ENCODE measurements around the gene ANKRD52. TPM values are rescaled to one million over a fixed set of nuclear protein-coding genes. Genes with fewer than 3 reads are reported as not detected.

ANKRD52 gene
- 68.0 and 69.0 TPM in 2 replicates for total RNA-seq

DNA sequence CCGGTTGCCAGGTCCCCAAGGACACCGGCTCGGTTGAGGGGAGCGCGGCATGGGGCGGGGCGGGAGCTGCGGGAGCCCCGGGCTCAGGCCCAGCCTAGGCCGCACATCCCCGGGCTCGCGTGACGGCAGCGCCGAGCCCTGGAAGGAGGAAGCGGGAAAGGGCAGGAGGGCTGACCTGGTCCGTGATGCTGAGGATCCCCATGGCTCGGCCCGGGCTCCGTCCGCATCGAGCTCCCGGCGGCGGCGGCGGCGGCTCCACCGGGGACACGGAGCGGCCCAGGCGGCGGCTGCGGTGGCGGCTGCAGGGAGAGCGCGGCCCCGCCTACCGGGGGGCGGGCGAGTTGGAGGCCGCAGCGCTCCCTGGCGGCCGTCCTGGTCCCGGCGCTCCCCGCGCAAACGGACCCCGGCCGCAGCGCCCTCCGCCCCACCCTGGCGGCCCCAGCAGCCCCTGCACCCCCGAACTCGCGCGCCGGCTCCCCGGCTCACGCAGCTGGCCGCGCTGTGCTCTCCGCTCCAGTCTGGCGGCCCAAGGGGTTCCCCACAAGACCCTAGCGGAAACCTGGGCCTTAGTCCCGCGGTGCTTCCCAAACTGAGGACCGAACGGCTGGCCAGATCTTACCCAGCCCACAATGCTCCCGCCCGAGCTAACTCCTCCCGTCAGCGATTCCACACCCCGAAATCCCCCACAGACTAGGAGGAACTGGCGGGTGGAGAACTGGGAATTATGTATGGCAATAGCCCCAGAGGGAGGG, at the start of gene ANKRD52:
ANKRD52 (minus strand) TSS at position 317 of the 752 bp plus-strand sequence; CDS start at position 202, 115 bp downstream.
- Mint-ChIP-seq H3K27me3 (no peaks in the 10 kb centered on the region), H3K27ac (peak within 1 kb of the TSS; percentile 84), H3K4me1 (peaks cover 17% of the 10 kb centered on the region), H3K36me3 (ENCODE audit: low read depth) (peaks cover 21% of the 10 kb centered on the region), H3K4me3 (peak within 1 kb of the TSS; percentile 96), H3K9me3 (no peaks in the 10 kb centered on the region)
- peak; percentile 96 for DNase-seq
- intact Hi-C loops (cut with micrococcal nuclease), result loop anchor here (1.0 to 2.0 kb wide), 4 partner anchors 8 to 139 kb away; partner anchors contain the start of genes COQ10A, NABP2 and ZC3H10

DNA sequence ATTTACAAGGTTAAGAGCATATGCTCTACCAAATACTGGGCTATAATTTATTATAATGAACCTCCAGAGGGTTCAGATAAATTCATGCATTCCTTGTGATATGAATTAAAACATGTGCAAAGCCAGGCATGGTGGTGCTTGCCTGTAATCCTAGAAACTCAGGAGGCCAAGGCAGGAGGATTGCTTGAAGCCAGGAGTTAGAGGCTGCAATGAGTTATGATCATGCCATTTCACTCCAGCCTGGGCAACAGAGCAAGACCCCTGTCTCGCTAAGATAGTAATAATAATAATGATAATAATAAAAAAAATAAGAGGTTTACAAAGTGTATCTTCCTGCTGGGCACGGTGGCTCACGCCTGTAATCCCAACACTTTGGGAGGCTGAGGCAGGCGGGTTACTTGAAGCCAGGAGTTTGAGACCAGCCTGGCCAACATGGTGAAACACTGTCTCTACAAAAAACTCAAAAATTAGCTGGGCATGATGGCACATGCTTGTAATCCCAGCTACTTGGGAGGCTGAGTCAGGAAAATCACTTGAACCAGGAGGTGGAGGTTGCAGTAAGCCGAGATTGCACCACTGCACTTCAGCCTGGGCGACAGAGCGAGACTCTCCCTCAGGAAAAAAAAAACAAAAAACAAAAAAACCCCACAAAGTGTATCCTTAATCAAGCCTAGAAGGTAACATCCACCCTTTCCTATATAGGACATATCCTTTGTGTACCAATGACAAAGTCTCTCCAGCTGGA, 49.2 kb upstream of the ANKRD52 start:
- intact Hi-C loops (cut with micrococcal nuclease), result no loop called here
- H3K4me3 Mint-ChIP-seq, result no peak overlapping the region
- peaks cover 33% of the 10 kb centered on the region for H3K36me3 Mint-ChIP-seq (ENCODE audit: low read depth)
- H3K27me3 Mint-ChIP-seq, result no peaks in the 10 kb centered on the region
- H3K9me3 Mint-ChIP-seq, result no peaks in the 10 kb centered on the region
- H3K27ac Mint-ChIP-seq, result no peak overlapping the region
- H3K4me1 Mint-ChIP-seq, result peaks cover under 1% of the 10 kb centered on the region
- DNase-seq, result no peak

DNA sequence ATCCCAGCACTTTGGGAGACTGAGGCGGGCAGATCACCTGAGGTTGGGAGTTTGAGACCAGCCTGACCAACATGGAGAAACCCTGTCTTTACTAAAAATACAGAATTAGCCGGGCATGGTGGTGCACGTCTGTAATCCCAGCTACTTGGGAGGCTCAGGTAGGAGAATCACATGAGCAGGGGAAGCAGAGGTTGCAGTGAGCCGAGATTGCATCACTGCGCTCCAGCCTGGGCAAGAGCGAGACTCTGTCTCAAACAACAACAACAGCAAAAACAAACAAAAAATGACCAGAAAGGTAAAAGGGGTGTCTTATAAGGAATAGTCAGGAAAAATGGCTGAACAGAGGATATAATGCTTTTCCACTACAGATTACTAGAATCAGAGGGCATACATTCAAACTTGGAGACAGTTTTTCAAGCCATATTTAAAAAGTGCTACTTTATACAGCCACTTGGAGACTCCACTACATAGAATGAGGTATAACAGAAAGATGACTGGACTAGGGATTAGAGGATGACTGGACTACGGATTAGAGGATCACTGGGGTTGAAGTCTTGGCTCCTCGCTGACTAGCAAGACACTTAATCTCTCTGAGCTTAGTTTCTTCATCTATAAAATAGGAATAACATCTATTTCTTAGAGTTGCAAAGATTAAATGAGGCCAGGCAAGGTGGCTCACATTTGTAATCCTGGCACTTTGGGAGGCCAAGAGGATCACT, 46.8 kb upstream of the ANKRD52 start:
- H3K36me3 Mint-ChIP-seq (ENCODE audit: low read depth), result peaks cover 23% of the 10 kb centered on the region
- intact Hi-C loops (cut with micrococcal nuclease), result no loop called here
- H3K4me3 Mint-ChIP-seq, result no peak overlapping the region
- H3K27ac Mint-ChIP-seq, result peak overlapping the region; percentile 21
- H3K4me1 Mint-ChIP-seq, result peaks cover 17% of the 10 kb centered on the region
- no peak for DNase-seq
- no peaks in the 10 kb centered on the region for H3K27me3 Mint-ChIP-seq
- H3K9me3 Mint-ChIP-seq, result no peaks in the 10 kb centered on the region

DNA sequence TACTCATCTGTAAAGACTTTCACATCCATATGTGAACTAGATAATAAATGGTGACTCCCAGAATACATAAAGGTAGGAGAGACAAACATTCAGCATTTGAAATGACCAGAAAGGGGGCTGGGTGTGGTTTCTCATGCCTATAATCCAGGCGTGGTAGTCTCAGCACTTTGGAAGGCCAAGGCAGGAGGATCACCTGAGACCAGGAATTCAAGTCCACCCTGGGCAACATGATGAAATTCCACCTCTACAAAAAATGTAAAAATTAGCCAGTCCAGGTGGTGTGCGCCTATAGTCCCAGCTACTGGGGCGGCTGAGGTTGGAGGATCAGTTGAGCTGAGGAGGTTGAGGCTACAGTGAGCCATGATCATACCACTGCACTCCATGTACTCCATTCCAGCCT, 46.1 kb upstream of the ANKRD52 start:
- H3K9me3 Mint-ChIP-seq, result no peaks in the 10 kb centered on the region
- peaks cover 17% of the 10 kb centered on the region for H3K4me1 Mint-ChIP-seq

DNA sequence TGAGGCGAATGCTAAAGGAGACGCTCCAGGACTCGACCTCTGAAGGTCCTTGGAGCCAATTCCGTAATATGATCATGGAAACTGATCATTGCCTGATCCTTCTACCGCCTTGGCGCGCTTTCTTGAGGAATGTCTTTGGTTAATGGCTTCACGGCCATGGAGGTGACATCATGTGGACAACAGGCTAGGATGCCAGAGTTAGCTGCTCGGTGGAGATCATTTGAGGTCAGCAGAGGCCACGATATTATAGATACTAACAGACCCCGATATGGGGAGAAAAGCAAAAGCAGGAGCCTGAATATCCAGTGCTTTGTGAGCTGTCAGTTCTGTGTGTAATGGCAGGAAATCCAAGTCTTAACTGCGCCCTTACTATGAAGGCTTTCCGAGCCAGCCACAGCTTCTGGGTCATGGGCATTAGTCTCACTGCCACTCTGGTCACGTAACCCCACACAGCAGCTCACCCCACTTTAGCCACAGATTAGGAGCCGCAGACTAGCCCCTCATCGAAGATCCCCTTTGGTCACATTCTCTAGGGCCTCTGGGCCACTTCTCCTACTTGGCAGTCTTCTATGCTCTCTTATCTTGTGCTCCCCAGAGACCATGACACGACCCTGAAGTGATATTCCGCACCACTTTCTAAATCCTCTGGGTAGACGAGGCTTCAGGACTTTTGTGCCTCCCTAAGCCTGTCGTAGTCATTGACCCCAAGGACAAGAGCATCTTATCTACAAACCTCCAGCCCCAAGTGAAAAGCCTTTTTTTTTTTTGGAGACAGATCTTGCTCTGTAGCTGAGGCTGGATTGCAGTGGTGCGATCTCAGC, 42.7 kb upstream of the ANKRD52 start:
- peaks cover 30% of the 10 kb centered on the region for H3K36me3 Mint-ChIP-seq (ENCODE audit: low read depth)
- no peaks in the 10 kb centered on the region for H3K27me3 Mint-ChIP-seq
- no peaks in the 10 kb centered on the region for H3K9me3 Mint-ChIP-seq
- peak overlapping the region; percentile 97 for H3K27ac Mint-ChIP-seq
- DNase-seq, result no peak
- H3K4me1 Mint-ChIP-seq, result peaks cover 39% of the 10 kb centered on the region
- H3K4me3 Mint-ChIP-seq, result peak overlapping the region; percentile 99
- intact Hi-C loops (cut with micrococcal nuclease), result loop anchor here (1.0 to 2.0 kb wide), 9 partner anchors 15 to 484 kb away; partner anchors contain the start of genes COQ10A, IL23A, PAN2 and SARNP

More for the DNA sequence above, 46.1 kb upstream of the ANKRD52 start:
- no peak for DNase-seq
- intact Hi-C loops (cut with micrococcal nuclease), result no loop called here
- Mint-ChIP-seq H3K27ac (no peak overlapping the region), H3K27me3 (no peaks in the 10 kb centered on the region), H3K36me3 (ENCODE audit: low read depth) (peaks cover 19% of the 10 kb centered on the region), H3K4me3 (no peak overlapping the region)

DNA sequence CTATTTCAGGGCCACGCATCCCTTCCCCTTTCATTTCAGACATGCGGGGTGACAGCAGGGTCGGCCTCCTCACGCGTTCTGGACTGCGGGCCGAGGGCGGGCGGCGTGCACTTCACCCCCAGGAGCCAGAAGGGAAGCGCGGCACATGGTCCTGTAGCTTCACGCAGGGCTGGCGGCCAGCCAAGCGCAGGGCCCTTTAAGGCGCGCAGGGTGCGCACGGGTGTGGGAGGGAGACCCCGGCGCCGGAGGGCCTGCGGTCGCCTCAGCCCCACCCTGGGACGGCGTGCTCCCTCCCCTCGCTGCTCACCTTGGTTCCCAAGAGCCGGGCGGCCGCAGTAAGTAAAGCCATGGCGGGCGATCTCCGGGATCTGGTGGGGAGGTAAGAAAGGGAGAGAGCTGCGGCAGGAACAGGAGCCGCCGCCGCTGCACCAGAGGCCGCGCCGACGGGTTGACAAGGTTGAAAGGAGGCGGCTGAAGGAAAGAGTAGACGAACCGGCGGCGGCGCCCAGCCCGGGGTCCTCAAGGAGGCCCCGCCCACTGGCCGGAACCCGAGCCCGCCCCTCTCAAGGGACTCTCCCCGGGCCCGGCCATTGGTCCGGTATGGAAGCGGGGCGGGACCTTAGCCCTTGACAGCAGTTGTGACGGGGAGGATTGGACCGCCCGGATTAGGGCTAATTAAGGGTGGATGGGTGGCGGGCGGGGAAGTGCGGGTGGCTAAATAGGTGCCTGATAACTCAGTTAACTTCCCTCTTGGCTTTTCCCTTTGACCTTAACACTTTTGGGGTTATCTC, 41.9 kb upstream of the ANKRD52 start, which contains the start of gene CS:
CS (minus strand) TSS at position 478 of the 791 bp plus-strand sequence; CDS start at position 349, 129 bp downstream.
- Mint-ChIP-seq H3K36me3 (ENCODE audit: low read depth) (peaks cover 28% of the 10 kb centered on the region), H3K27me3 (no peaks in the 10 kb centered on the region), H3K4me3 (peak within 1 kb of the TSS; percentile 99), H3K9me3 (no peaks in the 10 kb centered on the region), H3K4me1 (peaks cover 39% of the 10 kb centered on the region), H3K27ac (peak within 1 kb of the TSS; percentile 97)
- intact Hi-C loops (cut with micrococcal nuclease), result loop anchor here (1.0 to 2.0 kb wide), 9 partner anchors 16 to 483 kb away; partner anchors contain the start of genes COQ10A, IL23A, PAN2 and SARNP
- DNase-seq, result peak; percentile 99

DNA sequence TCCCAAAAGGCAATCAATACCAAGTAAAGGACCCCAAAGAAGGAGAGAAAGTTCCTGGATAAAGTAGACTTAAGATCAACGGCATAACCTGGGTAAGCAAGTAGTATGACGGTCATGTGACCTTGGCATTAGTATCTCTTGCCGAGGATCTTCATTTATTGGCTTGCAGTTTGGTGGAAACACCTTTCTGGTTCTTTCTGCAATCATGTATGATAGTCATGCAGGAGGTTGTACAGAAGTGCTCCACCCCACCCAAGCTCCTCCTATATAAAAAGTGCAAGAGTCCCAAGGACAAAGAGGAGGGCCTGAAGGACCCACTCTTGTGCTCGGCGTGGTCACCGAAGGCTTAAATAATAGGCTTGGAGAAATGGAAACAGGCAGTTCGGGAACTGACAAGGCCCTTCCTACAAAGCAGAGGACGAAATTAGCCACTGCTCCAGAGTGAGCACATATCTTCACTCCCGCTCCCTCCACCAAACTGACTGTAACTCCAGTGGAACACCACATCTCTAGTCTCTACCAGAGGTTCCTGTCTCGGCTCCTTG, 41.2 kb upstream of the ANKRD52 start:
- peak; percentile 81 for DNase-seq
- peaks cover 39% of the 10 kb centered on the region for H3K4me1 Mint-ChIP-seq
- intact Hi-C loops (cut with micrococcal nuclease), result no loop called here

DNA sequence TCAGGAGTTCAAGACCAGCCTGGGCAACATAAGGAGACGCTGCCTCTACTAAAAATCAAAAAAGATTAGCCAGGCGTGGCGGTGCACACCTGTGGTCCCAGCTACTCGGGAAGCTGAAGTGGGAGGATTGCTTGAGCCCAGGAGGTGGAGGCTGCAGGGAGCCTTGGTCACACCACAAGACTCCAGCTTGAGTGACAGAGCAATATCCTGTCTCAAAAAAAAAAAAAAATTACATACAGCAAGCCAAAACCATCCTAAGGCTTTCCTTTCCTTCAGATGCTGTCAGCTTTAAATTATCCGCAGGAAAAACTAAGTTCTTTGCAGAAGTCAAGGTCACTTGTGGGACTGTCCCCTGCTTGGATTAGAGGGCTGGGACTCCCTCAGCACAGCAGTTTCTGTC, 40.6 kb upstream of the ANKRD52 start:
- Mint-ChIP-seq H3K27me3 (no peaks in the 10 kb centered on the region), H3K9me3 (no peaks in the 10 kb centered on the region), H3K4me1 (peaks cover 39% of the 10 kb centered on the region), H3K27ac (peak overlapping the region; percentile 97), H3K4me3 (peak overlapping the region; percentile 99), H3K36me3 (ENCODE audit: low read depth) (peaks cover 31% of the 10 kb centered on the region)
- intact Hi-C loops (cut with micrococcal nuclease), result no loop called here
- no peak for DNase-seq

More for the DNA sequence above, 41.2 kb upstream of the ANKRD52 start:
- Mint-ChIP-seq H3K36me3 (ENCODE audit: low read depth) (peaks cover 28% of the 10 kb centered on the region), H3K27ac (peak overlapping the region; percentile 97), H3K9me3 (no peaks in the 10 kb centered on the region), H3K4me3 (peak overlapping the region; percentile 99), H3K27me3 (no peaks in the 10 kb centered on the region)

DNA sequence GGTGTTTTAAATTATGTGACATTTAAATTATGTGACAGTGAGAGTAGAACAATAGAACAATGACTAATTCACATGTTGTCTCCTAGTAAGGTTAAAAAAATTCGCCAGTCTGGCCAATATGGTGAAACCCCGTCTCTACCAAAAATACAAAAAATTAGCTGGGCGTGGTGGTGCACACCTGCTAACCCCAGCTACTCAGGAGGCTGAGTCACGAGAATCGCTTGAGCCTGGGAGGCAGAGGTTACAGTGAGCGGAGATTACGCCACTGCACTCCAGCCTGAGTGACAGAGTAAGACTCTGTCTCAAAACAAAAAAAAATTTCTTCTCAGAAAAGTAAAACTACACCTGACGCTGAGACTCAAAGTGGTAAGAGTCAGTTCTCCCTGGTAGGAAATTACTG, 39.2 kb upstream of the ANKRD52 start:
- no peak for DNase-seq
- Mint-ChIP-seq H3K27me3 (no peaks in the 10 kb centered on the region), H3K36me3 (ENCODE audit: low read depth) (peaks cover 35% of the 10 kb centered on the region), H3K4me1 (peaks cover 41% of the 10 kb centered on the region), H3K4me3 (peak overlapping the region; percentile 99), H3K27ac (no peak overlapping the region), H3K9me3 (no peaks in the 10 kb centered on the region)
- intact Hi-C loops (cut with micrococcal nuclease), result no loop called here

DNA sequence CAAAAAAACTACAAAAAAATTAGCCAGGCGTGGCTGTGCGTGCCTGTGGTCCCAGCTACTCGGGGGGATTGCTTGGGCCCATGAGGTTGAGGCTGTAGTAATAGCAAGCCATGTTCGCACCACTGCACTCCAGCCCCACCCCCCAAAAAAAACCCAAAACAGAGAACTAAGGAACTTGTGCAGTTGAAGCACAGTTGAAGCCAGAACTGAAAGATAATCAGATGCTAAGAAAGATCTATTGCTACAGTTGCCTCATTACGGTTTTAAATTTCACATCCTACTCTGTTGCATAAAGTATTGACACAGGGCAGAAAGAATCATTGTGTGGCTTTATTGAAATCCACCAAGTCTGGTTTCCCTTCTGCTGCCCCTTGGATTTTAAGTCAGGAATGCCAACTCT, 38.1 kb upstream of the ANKRD52 start:
- Mint-ChIP-seq H3K9me3 (no peaks in the 10 kb centered on the region), H3K27me3 (no peaks in the 10 kb centered on the region), H3K36me3 (ENCODE audit: low read depth) (peaks cover 37% of the 10 kb centered on the region), H3K4me3 (no peak overlapping the region), H3K4me1 (peaks cover 36% of the 10 kb centered on the region), H3K27ac (no peak overlapping the region)
- DNase-seq, result no peak
- intact Hi-C loops (cut with micrococcal nuclease), result no loop called here

DNA sequence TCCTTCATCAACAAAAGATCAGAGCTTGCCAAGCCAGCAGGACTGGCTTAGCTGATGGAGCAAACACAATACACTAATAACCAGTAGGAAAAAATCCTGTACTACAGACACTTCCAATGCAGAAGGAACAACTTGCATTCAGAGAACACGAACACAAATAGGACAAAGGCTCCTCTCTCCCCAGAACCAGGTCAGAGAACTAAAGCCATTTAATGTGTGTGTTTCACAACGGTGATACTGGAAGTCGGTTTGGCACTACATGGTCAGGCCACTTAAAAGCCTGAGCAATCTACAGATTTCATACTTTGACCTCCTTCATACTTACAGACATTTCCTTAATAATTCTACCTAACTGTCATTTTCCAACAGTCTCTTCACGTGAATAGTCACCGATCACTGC, 35.6 kb upstream of the ANKRD52 start:
- no peak overlapping the region for H3K27ac Mint-ChIP-seq
- H3K9me3 Mint-ChIP-seq, result no peaks in the 10 kb centered on the region
- peaks cover 38% of the 10 kb centered on the region for H3K4me1 Mint-ChIP-seq
- peaks cover 47% of the 10 kb centered on the region for H3K36me3 Mint-ChIP-seq (ENCODE audit: low read depth)
- no peaks in the 10 kb centered on the region for H3K27me3 Mint-ChIP-seq
- H3K4me3 Mint-ChIP-seq, result no peak overlapping the region
- intact Hi-C loops (cut with micrococcal nuclease), result no loop called here
- DNase-seq, result no peak

DNA sequence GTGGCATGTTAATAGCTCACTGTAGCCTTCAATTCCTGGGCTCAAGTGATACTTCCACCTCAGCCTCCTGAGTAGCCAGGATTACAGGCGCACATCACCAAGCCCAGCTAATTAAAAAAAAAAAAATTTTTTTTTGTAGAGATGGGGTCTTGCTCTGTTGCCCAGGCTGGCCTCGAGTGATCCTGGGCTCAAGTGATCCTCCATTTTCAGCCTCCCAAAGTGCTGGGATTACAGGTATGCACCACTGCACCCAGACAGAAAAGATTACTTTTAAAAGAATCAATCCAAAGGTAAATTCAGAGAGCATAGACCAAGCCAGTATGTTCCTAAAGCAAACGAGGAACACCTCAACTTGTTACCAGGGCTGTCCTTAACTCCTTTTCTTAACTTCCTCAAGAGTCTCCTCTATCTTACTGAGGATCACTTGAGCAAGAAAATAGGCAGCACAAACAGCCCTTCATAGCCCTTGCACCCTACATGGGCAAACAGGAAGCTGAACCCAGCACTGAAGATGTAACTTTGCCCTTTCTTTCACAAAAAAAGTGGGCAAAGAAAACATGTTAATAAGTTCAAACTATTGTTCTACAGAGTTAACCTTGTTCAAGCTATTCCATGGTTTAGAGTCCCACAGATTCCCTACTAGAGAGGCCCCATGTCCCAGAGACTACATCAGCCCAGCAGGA, 30.7 kb upstream of the ANKRD52 start:
- H3K36me3 Mint-ChIP-seq (ENCODE audit: low read depth), result peaks cover 41% of the 10 kb centered on the region
- H3K27ac Mint-ChIP-seq, result peak overlapping the region; percentile 37
- intact Hi-C loops (cut with micrococcal nuclease), result no loop called here
- peaks cover 20% of the 10 kb centered on the region for H3K4me1 Mint-ChIP-seq
- no peak for DNase-seq
- no peaks in the 10 kb centered on the region for H3K9me3 Mint-ChIP-seq
- no peak overlapping the region for H3K4me3 Mint-ChIP-seq
- H3K27me3 Mint-ChIP-seq, result no peaks in the 10 kb centered on the region

Measured in activated CD4-positive, alpha-beta T cell treated with anti-CD3 and anti-CD28 coated beads, Interleukin-2, amount 10 ng/mL, durations not matched to agents 24 days and 14 days (primary cell).